Heart right ventricle (tissue), 16 donors: ENCODE measurements around the gene KLK8. TPM values are rescaled to one million over a fixed set of nuclear protein-coding genes. Genes with fewer than 3 reads are reported as not detected.

Source experiments
- ATAC-seq, 8 donors: fragments of 200-7000 bp; cut with Tn5 transposase; one replicate each; pipeline ENCODE4 v1.9.1; 2020; ENCODE audit warnings: mild to moderate bottlenecking in 8 of 8, moderate library complexity in 8 of 8, moderate number of reproducible peaks in 1 of 8
- DNase-seq, 2 donors: peaks; one replicate each; pipeline ENCODE4 v3.0.0-alpha.2; 2020
- H3K27ac ChIP-seq, 10 donors: fragments of 200-600 bp; sonication (generic) in 2 of 10; one replicate each; pipeline versions ENCODE4 v1.5.0 to v1.8.0; 2020 to 2022; ENCODE audit warnings: mild to moderate bottlenecking in 3 of 10
- H3K27me3 ChIP-seq, 7 donors: fragments of 200-600 bp; one replicate each; pipeline ENCODE4 v1.8.0; 2021 to 2022; ENCODE audit warnings: mild to moderate bottlenecking in 2 of 7
- H3K36me3 ChIP-seq, 9 donors: fragments of 200-600 bp; sonication (generic) in 1 of 9; one replicate each; pipeline versions ENCODE4 v1.5.0 to v1.8.0; 2020 to 2022; ENCODE audit warnings: mild to moderate bottlenecking in 2 of 9
- H3K4me1 ChIP-seq, 9 donors: fragments of 200-600 bp; sonication (generic) in 1 of 9; one replicate each; pipeline versions ENCODE4 v1.5.0 to v1.8.0; 2020 to 2022; ENCODE audit warnings: mild to moderate bottlenecking in 4 of 9
- H3K4me3 ChIP-seq, 10 donors: fragments of 200-600 bp; sonication (generic) in 2 of 10; one replicate each; pipeline versions ENCODE4 v1.5.0 to v1.8.0; 2020 to 2022; ENCODE audit warnings: mild to moderate bottlenecking in 7 of 10, moderate library complexity in 2 of 10
- H3K9me3 ChIP-seq, 11 donors: fragments of 200-600 bp in 10 of 11; sonication (generic) in 2 of 11; one replicate each; pipeline versions ENCODE4 v1.5.0 to v1.8.0; 2013 to 2022; ENCODE audit warnings: mild to moderate bottlenecking in 2 of 11, control low read depth in 1 of 11, moderate library complexity in 1 of 11
- WGBS, 2 donors: extraction: QIAGEN DNeasy Blood & Tissue Kit; methylation state at CpG; one replicate each; pipeline ENCODE4 v1.1.7; 2013; ENCODE audit warnings: inconsistent platforms in 1 of 2; 5-methylcytosine and 5-hydroxymethylcytosine counted together
- intact Hi-C, 10 donors: fragments of 100-400 bp; cut with DNase I; formaldehyde crosslinking; loops; one replicate each; pipeline versions ENCODE4 v1.11.1 to v1.14.2; 2022
- polyA plus RNA-seq, 2 donors: library from polyadenylated mRNA; stranded (reverse); fragments of 200-250 nt; gene quantifications; one replicate each; pipeline ENCODE4 v1.2.3, GENCODE V29; 2013
- total RNA-seq, 10 donors: library from RNA; stranded (reverse); fragmentation: NEBNext Ultra II Directional in 3 of 10; extraction: Animal tissue kit (Norgen Biotek cat#: 25700) in 3 of 10; gene quantifications; one replicate each; pipeline versions ENCODE4 v1.2.1 to v1.2.4, GENCODE V29; 2021 to 2023
- TF ChIP-seq, protein P1 (sequence below), 9 donors: fragments of 200-600 bp; sonication (generic) in 2 of 9; IDR thresholded peaks; one replicate each; pipeline versions ENCODE4 v1.5.0 to v1.8.0; 2021 to 2022; ENCODE audit warnings: antibody characterized with exemption in 9 of 9, mild to moderate bottlenecking in 5 of 9, moderate library complexity in 1 of 9
- donor health status: Arrhythmogenic right ventricular cardiomyopathy.
- donor health status: ischemic (EF 13 %, LVEDD 7.1; RV severe dilation, severe dysfunction).
- donor health status: healthy with polysubstance abuse.
- donor health status: DM: no; HTN: yes; CAD: no.
- donor health status: DM: no; HTN: no; CAD: no.
- donor health status: ischemic (EF 25% LVEDD 6.9; RV normal size, moderate dysfunction).
- donor health status: ischemic (EF 25% LVEDD 5.7; RV mildly dilated, moderate dysfunction).
- donor health status: healthy.
- donor health status: DM: yes; HTN: yes; CAD: no.
- donor health status: Ischemic cardiomyopathy.
- donor health status: ischemic (EF 35%, LVEDD 5.7; RV mildly dilated, moderate dysfunction).
- donor health status: nonischemic (EF 11% LVEDD 7.7; RV severe dilation, severe dysfunction).
- donor health status: DM: yes; HTN: yes; CAD: no.
- donor health status: PGD.
- donor health status: ischemic (EF 29% LVEDD 5.4; RV normal size, mild dysfunction).
- donor health status: nonischemic (EF 23%, LVEDD 6.1; RV moderate dilation, normal function).

The KLK8 gene
- total and polyA plus RNA-seq, 12 donors: not detected

GRCh38 chr19:51027126-51027806 is 25.9 kb upstream of the KLK8 start:
- intact Hi-C loops: loop anchor here in 3 of 10 donors (5.0 to 10.0 kb wide), 4 partner anchors 55 to 148 kb away; partner anchors contain the start of gene KLK14 (in 1 of the 3)
- Histone ChIP-seq H3K27ac (no peak overlapping the region), H3K4me1 (peaks cover 0 to 16% (median 0%) of the 10 kb centered on the region in 9 donors), H3K36me3 (no peaks in the 10 kb centered on the region), H3K4me3 (peak overlapping the region in 2 of 10 donors; percentile 38 to 41), H3K27me3 (peaks cover 0 to 86% (median 43%) of the 10 kb centered on the region in 7 donors), H3K9me3 (no peaks in the 10 kb centered on the region)
- ATAC-seq (no peak), DNase-seq (no peak)
- TF ChIP-seq, protein P1, sequence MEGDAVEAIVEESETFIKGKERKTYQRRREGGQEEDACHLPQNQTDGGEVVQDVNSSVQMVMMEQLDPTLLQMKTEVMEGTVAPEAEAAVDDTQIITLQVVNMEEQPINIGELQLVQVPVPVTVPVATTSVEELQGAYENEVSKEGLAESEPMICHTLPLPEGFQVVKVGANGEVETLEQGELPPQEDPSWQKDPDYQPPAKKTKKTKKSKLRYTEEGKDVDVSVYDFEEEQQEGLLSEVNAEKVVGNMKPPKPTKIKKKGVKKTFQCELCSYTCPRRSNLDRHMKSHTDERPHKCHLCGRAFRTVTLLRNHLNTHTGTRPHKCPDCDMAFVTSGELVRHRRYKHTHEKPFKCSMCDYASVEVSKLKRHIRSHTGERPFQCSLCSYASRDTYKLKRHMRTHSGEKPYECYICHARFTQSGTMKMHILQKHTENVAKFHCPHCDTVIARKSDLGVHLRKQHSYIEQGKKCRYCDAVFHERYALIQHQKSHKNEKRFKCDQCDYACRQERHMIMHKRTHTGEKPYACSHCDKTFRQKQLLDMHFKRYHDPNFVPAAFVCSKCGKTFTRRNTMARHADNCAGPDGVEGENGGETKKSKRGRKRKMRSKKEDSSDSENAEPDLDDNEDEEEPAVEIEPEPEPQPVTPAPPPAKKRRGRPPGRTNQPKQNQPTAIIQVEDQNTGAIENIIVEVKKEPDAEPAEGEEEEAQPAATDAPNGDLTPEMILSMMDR (IDR thresholded peaks at IDR 0.05): no peak
- 41 to 42% methylated on average over 14 of the region's 14 CpGs for WGBS, 2 donors

GRCh38 chr19:51026554-51026831 is 25.1 kb upstream of the KLK8 start, which contains the start of gene KLK11:
Gene KLK11, minus strand, starts transcription at chr19:51026616. Its CDS starts 985 bp downstream, at chr19:51025631.
- Histone ChIP-seq H3K4me1 (peaks cover 0 to 16% (median 0%) of the 10 kb centered on the region in 9 donors), H3K36me3 (no peaks in the 10 kb centered on the region), H3K9me3 (no peaks in the 10 kb centered on the region), H3K4me3 (peak within 1 kb of the TSS in 6 of 10 donors; percentile 7 to 41 (median 13)), H3K27me3 (peaks cover 0 to 80% (median 43%) of the 10 kb centered on the region in 7 donors), H3K27ac (peak within 1 kb of the TSS in 3 of 10 donors; percentile 23 to 44 (median 42))
- ATAC-seq: peak in 2 of 8 donors; percentile 32 to 41
- no peak for DNase-seq
- TF ChIP-seq, protein P1 (IDR thresholded peaks at IDR 0.05): no peak
- intact Hi-C loops: loop anchor here in 3 of 10 donors (5.0 to 10.0 kb wide), 4 partner anchors 56 to 148 kb away; partner anchors contain the start of gene KLK14 (in 1 of the 3)
- WGBS, 2 donors: 73 to 79% methylated on average over 7 to 11 of the region's 11 CpGs

- 40 to 49% methylated on average over 18 of the region's 18 CpGs for WGBS, 2 donors
- intact Hi-C loops: loop anchor here in 3 of 10 donors (5.0 to 10.0 kb wide), 4 partner anchors 56 to 149 kb away; partner anchors contain the start of gene KLK14 (in 1 of the 3)
- Histone ChIP-seq H3K36me3 (no peaks in the 10 kb centered on the region), H3K9me3 (no peaks in the 10 kb centered on the region), H3K4me1 (peaks cover 0 to 16% (median 0%) of the 10 kb centered on the region in 9 donors), H3K4me3 (peak overlapping the region in 6 of 10 donors; percentile 7 to 41 (median 13)), H3K27ac (peak overlapping the region in 3 of 10 donors; percentile 23 to 44 (median 42)), H3K27me3 (peaks cover 0 to 79% (median 43%) of the 10 kb centered on the region in 7 donors)
- no peak for DNase-seq
- TF ChIP-seq, protein P1 (IDR thresholded peaks at IDR 0.05): no peak
- ATAC-seq: peak in 7 of 8 donors; percentile 14 to 63 (median 31)
Measured at GRCh38 chr19:51025809-51026553, 24.6 kb upstream of the KLK8 start.

GRCh38 chr19:51025401-51025800 is 24.0 kb upstream of the KLK8 start:
- Histone ChIP-seq H3K27ac (peak overlapping the region in 1 of 10 donors; percentile 44), H3K36me3 (no peaks in the 10 kb centered on the region), H3K4me3 (no peak overlapping the region), H3K9me3 (no peaks in the 10 kb centered on the region), H3K27me3 (peaks cover 0 to 74% (median 44%) of the 10 kb centered on the region in 7 donors), H3K4me1 (peaks cover 0 to 16% (median 0%) of the 10 kb centered on the region in 9 donors)
- TF ChIP-seq, protein P1 (IDR thresholded peaks at IDR 0.05): no peak
- DNase-seq: no peak
- intact Hi-C loops: loop anchor here in 3 of 10 donors (5.0 to 10.0 kb wide), 4 partner anchors 57 to 149 kb away; partner anchors contain the start of gene KLK14 (in 1 of the 3)
- no peak for ATAC-seq
- WGBS, 2 donors: 72 to 80% methylated on average over 6 of the region's 6 CpGs
